WTC11 (cell line): Measurements from ENCODE around the gene CLIC3.

Experiments
- CREB1 ChIP-seq: sonication (generic); formaldehyde crosslinking; IDR thresholded peaks from 2 replicates; pipeline ENCODE4 v1.8.0; 2023; ENCODE audit warnings: mild to moderate bottlenecking, missing genetic modification reagents
- CREM ChIP-seq: sonication (generic); formaldehyde crosslinking; IDR thresholded peaks from 2 replicates; pipeline ENCODE4 v1.8.1; 2022; ENCODE audit warnings: mild to moderate bottlenecking, missing genetic modification reagents, moderate library complexity
- FOXJ3 ChIP-seq: sonication (generic); formaldehyde crosslinking; IDR thresholded peaks from 2 replicates; pipeline ENCODE4 v1.9.0; 2021; ENCODE audit warnings: missing genetic modification reagents, mild to moderate bottlenecking, borderline replicate concordance
- IRF2 ChIP-seq: sonication (generic); formaldehyde crosslinking; IDR thresholded peaks from 2 replicates; pipeline ENCODE4 v1.8.0; 2022; ENCODE audit warnings: low read depth, missing genetic modification reagents, borderline replicate concordance
- OVOL2 ChIP-seq: fragments of 250-450 bp; sonication (Bioruptor Pico); IDR thresholded peaks from 2 replicates; pipeline ENCODE4 v1.9.0; 2021; ENCODE audit warnings: mild to moderate bottlenecking, borderline replicate concordance
- ZNF121 ChIP-seq: sonication (generic); formaldehyde crosslinking; IDR thresholded peaks from 2 replicates; pipeline ENCODE4 v1.8.0; 2023; ENCODE audit warnings: missing genetic modification reagents
- ZNF232 ChIP-seq: sonication (generic); formaldehyde crosslinking; IDR thresholded peaks from 2 replicates; pipeline ENCODE4 v1.8.0; 2022; ENCODE audit warnings: mild to moderate bottlenecking, missing genetic modification reagents
- ZNF263 ChIP-seq: sonication (generic); formaldehyde crosslinking; IDR thresholded peaks from 2 replicates; pipeline ENCODE4 v1.8.1; 2022; ENCODE audit warnings: low read depth, mild to moderate bottlenecking, moderate library complexity, missing genetic modification reagents
- TF ChIP-seq, protein P1 (sequence below): fragments of 200-600 bp; IDR thresholded peaks from 2 replicates; pipeline ENCODE4 v1.8.0; 2022; ENCODE audit warnings: antibody characterized with exemption
- TF ChIP-seq, protein P2 (sequence below): sonication (generic); formaldehyde crosslinking; IDR thresholded peaks from 2 replicates; pipeline ENCODE4 v1.8.1; 2023; ENCODE audit warnings: mild to moderate bottlenecking, missing genetic modification reagents, moderate library complexity
- TF ChIP-seq, protein P3 (sequence below): sonication (generic); formaldehyde crosslinking; IDR thresholded peaks from 2 replicates; pipeline ENCODE4 v1.8.0; 2022; ENCODE audit warnings: mild to moderate bottlenecking, missing genetic modification reagents
- TF ChIP-seq, protein P4 (sequence below): sonication (generic); formaldehyde crosslinking; IDR thresholded peaks from 2 replicates; pipeline ENCODE4 v1.8.1; 2022; ENCODE audit warnings: low read depth, mild to moderate bottlenecking, moderate library complexity, missing genetic modification reagents, borderline replicate concordance
- TF ChIP-seq, protein P5 (sequence below): sonication (generic); formaldehyde crosslinking; IDR thresholded peaks from 2 replicates; pipeline ENCODE4 v1.8.0; 2022; ENCODE audit warnings: mild to moderate bottlenecking, missing genetic modification reagents
- TF ChIP-seq, protein P6 (sequence below): sonication (generic); formaldehyde crosslinking; conservative IDR thresholded peaks from 2 replicates; pipeline ENCODE4 v1.8.1; 2022; ENCODE audit warnings: mild to moderate bottlenecking, missing genetic modification reagents

DNA sequence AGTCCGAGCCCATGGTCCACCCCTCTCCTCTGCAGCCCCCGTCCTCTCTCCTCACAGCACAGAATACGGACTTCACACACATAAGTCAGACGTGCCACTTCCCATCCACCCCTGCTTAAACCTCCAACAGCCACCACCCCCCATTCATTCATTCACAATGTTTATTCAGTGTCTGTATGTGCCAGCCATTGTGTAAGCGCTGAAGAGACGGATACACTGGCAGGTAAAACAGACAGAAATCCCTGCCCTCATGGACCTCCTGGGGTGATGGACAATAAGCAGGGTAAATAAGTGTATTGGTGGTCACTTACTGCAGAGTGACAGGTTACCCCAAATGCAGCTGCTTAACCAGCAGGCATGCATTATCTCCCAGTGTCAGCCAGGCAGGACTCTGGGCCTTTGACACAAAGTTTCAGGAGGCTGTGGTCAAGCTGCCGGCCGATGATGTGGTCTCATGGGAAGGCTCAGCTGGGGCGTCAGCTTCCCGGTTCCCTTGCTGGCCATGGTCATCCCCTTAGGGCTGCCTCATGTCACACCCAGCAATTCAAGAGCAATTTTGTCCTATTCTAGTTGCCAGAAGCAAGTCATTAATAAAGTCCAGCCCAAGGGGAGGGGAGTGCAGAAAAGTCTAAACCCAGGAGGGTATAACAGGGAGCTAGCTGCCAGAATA lies 6.0 kb downstream of the CLIC3 start:
- TF ChIP-seq IRF2 (CRISPR knock-in tag) (no peak), OVOL2 (CRISPR knock-in tag) (no peak), CREB1 (CRISPR knock-in tag) (no peak), ZNF263 (CRISPR knock-in tag) (no peak), CREM (CRISPR knock-in tag) (no peak), FOXJ3 (CRISPR knock-in tag) (no peak), ZNF121 (CRISPR knock-in tag) (no peak), ZNF232 (CRISPR knock-in tag) (no peak)
- TF ChIP-seq, protein P1, sequence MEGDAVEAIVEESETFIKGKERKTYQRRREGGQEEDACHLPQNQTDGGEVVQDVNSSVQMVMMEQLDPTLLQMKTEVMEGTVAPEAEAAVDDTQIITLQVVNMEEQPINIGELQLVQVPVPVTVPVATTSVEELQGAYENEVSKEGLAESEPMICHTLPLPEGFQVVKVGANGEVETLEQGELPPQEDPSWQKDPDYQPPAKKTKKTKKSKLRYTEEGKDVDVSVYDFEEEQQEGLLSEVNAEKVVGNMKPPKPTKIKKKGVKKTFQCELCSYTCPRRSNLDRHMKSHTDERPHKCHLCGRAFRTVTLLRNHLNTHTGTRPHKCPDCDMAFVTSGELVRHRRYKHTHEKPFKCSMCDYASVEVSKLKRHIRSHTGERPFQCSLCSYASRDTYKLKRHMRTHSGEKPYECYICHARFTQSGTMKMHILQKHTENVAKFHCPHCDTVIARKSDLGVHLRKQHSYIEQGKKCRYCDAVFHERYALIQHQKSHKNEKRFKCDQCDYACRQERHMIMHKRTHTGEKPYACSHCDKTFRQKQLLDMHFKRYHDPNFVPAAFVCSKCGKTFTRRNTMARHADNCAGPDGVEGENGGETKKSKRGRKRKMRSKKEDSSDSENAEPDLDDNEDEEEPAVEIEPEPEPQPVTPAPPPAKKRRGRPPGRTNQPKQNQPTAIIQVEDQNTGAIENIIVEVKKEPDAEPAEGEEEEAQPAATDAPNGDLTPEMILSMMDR = no peak
- TF ChIP-seq, protein P2, sequence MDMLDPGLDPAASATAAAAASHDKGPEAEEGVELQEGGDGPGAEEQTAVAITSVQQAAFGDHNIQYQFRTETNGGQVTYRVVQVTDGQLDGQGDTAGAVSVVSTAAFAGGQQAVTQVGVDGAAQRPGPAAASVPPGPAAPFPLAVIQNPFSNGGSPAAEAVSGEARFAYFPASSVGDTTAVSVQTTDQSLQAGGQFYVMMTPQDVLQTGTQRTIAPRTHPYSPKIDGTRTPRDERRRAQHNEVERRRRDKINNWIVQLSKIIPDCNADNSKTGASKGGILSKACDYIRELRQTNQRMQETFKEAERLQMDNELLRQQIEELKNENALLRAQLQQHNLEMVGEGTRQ (CRISPR knock-in tag) = no peak
- TF ChIP-seq, protein P3, sequence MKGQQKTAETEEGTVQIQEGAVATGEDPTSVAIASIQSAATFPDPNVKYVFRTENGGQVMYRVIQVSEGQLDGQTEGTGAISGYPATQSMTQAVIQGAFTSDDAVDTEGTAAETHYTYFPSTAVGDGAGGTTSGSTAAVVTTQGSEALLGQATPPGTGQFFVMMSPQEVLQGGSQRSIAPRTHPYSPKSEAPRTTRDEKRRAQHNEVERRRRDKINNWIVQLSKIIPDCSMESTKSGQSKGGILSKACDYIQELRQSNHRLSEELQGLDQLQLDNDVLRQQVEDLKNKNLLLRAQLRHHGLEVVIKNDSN (CRISPR knock-in tag) = no peak
- TF ChIP-seq, protein P4, sequence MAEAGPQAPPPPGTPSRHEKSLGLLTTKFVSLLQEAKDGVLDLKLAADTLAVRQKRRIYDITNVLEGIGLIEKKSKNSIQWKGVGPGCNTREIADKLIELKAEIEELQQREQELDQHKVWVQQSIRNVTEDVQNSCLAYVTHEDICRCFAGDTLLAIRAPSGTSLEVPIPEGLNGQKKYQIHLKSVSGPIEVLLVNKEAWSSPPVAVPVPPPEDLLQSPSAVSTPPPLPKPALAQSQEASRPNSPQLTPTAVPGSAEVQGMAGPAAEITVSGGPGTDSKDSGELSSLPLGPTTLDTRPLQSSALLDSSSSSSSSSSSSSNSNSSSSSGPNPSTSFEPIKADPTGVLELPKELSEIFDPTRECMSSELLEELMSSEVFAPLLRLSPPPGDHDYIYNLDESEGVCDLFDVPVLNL = no peak
- TF ChIP-seq, protein P5, sequence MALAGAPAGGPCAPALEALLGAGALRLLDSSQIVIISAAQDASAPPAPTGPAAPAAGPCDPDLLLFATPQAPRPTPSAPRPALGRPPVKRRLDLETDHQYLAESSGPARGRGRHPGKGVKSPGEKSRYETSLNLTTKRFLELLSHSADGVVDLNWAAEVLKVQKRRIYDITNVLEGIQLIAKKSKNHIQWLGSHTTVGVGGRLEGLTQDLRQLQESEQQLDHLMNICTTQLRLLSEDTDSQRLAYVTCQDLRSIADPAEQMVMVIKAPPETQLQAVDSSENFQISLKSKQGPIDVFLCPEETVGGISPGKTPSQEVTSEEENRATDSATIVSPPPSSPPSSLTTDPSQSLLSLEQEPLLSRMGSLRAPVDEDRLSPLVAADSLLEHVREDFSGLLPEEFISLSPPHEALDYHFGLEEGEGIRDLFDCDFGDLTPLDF (CRISPR knock-in tag) = no peak
- TF ChIP-seq, protein P6, sequence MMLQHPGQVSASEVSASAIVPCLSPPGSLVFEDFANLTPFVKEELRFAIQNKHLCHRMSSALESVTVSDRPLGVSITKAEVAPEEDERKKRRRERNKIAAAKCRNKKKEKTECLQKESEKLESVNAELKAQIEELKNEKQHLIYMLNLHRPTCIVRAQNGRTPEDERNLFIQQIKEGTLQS = no peak
